Measurements from ENCODE around the gene CATSPERD. TPM values are rescaled to one million over a fixed set of nuclear protein-coding genes. Genes with fewer than 3 reads are reported as not detected.

The CATSPERD gene
- total and polyA plus RNA-seq, 9 of the 15 experiments (the other 6 are each of a cell fraction or from before 2014, with no cell fraction given), result not detected

DNA sequence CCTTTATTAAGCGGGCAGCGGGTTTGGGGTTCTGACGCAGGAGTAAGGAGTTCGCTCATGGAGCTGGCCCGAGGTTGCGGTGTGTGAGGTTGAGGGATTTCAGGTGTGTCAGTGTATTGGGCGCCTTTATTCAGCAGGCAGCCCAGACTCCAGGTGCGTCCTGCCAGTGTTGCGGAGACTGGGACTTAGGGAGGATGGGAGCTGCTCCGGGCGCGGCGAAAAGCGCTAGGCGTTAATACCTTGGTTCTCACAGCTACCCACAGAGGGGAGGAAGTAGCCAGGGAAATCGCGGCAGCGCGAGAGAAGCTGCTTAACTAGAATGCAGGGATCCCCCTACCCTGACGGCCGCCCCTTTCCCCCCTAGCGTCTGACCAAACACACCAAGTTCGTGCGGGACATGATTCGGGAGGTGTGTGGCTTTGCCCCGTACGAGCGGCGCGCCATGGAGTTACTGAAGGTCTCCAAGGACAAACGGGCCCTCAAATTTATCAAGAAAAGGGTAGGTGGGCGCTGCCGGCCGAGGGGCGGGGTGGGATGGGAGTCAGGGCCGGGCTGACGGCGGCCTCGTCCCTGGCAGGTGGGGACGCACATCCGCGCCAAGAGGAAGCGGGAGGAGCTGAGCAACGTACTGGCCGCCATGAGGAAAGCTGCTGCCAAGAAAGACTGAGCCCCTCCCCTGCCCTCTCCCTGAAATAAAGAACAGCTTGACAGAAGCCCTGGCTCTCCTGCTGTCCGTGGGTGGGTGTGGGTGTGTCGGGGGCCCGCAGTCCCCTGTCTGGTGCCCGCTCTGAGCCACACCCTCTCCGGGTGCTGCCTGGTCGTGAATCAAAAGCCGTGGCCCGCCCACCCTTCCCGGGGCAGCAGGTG is 29.2 kb upstream of the CATSPERD start (continued):
- TF ChIP-seq, protein P1, sequence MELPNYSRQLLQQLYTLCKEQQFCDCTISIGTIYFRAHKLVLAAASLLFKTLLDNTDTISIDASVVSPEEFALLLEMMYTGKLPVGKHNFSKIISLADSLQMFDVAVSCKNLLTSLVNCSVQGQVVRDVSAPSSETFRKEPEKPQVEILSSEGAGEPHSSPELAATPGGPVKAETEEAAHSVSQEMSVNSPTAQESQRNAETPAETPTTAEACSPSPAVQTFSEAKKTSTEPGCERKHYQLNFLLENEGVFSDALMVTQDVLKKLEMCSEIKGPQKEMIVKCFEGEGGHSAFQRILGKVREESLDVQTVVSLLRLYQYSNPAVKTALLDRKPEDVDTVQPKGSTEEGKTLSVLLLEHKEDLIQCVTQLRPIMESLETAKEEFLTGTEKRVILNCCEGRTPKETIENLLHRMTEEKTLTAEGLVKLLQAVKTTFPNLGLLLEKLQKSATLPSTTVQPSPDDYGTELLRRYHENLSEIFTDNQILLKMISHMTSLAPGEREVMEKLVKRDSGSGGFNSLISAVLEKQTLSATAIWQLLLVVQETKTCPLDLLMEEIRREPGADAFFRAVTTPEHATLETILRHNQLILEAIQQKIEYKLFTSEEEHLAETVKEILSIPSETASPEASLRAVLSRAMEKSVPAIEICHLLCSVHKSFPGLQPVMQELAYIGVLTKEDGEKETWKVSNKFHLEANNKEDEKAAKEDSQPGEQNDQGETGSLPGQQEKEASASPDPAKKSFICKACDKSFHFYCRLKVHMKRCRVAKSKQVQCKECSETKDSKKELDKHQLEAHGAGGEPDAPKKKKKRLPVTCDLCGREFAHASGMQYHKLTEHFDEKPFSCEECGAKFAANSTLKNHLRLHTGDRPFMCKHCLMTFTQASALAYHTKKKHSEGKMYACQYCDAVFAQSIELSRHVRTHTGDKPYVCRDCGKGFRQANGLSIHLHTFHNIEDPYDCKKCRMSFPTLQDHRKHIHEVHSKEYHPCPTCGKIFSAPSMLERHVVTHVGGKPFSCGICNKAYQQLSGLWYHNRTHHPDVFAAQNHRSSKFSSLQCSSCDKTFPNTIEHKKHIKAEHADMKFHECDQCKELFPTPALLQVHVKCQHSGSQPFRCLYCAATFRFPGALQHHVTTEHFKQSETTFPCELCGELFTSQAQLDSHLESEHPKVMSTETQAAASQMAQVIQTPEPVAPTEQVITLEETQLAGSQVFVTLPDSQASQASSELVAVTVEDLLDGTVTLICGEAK (IDR thresholded peaks at IDR 0.05), result no peak
- TF ChIP-seq, protein P1 (CRISPR knock-in tag; IDR thresholded peaks at IDR 0.05), result no peak
- TF ChIP-seq MAZ (CRISPR knock-in tag; conservative IDR thresholded peaks at IDR 0.05 in 1 of 2, IDR thresholded peaks at IDR 0.05 in 1 of 2), result peak; percentile 22 to 36; a peak in 3 of 4 replicates
- peak; percentile 98 for TF ChIP-seq POLR2AphosphoS2 (IDR thresholded peaks at IDR 0.05; ENCODE audit: low read length)
- TF ChIP-seq OTX1 (CRISPR knock-in tag; IDR thresholded peaks at IDR 0.05), result peak; percentile 28; the same call in 1 of the 2 replicates
- no peak for TF ChIP-seq ZBTB1 (CRISPR knock-in tag; IDR thresholded peaks at IDR 0.05; ENCODE audit: borderline replicate concordance, low read depth)
- no peak for TF ChIP-seq GABPB2 (CRISPR knock-in tag; conservative IDR thresholded peaks at IDR 0.05)
- peak; percentile 17; the same call in 1 of the 2 replicates for TF ChIP-seq HNRNPL (IDR thresholded peaks at IDR 0.05; ENCODE audit: low read depth, low read length)
- TF ChIP-seq, protein P2, sequence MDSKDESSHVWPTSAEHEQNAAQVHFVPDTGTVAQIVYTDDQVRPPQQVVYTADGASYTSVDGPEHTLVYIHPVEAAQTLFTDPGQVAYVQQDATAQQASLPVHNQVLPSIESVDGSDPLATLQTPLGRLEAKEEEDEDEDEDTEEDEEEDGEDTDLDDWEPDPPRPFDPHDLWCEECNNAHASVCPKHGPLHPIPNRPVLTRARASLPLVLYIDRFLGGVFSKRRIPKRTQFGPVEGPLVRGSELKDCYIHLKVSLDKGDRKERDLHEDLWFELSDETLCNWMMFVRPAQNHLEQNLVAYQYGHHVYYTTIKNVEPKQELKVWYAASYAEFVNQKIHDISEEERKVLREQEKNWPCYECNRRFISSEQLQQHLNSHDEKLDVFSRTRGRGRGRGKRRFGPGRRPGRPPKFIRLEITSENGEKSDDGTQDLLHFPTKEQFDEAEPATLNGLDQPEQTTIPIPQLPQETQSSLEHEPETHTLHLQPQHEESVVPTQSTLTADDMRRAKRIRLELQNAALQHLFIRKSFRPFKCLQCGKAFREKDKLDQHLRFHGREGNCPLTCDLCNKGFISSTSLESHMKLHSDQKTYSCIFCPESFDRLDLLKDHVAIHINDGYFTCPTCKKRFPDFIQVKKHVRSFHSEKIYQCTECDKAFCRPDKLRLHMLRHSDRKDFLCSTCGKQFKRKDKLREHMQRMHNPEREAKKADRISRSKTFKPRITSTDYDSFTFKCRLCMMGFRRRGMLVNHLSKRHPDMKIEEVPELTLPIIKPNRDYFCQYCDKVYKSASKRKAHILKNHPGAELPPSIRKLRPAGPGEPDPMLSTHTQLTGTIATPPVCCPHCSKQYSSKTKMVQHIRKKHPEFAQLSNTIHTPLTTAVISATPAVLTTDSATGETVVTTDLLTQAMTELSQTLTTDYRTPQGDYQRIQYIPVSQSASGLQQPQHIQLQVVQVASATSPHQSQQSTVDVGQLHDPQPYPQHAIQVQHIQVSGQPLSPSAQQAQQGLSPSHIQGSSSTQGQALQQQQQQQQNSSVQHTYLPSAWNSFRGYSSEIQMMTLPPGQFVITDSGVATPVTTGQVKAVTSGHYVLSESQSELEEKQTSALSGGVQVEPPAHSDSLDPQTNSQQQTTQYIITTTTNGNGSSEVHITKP (IDR thresholded peaks at IDR 0.05; ENCODE audit: partially characterized antibody), result no peak
- TF ChIP-seq ZNF444 (CRISPR knock-in tag; IDR thresholded peaks at IDR 0.05), result no peak
- TF ChIP-seq ZNF830 (CRISPR knock-in tag; IDR thresholded peaks at IDR 0.05), result 0 out of 2 replicates have a peak, but pooled peaks have one; percentile 81
- TF ChIP-seq ZNF57 (CRISPR knock-in tag; IDR thresholded peaks at IDR 0.05), result no peak

Data from K562 (cell line).